Heart left ventricle (tissue), 13 donors: ENCODE measurements around the gene SLIT1.

Experiments
- CTCF ChIP-seq, 12 donors: fragments of 200-600 bp; sonication (generic) in 4 of 12; IDR thresholded peaks; one replicate each; pipeline versions ENCODE4 v1.5.0 to v1.8.0; 2018 to 2022; ENCODE audit warnings: antibody characterized with exemption in 12 of 12, mild to moderate bottlenecking in 5 of 12
- POLR2A ChIP-seq, 2 donors: fragments of 450-650 bp; IDR thresholded peaks; one replicate each; pipeline ENCODE4 v1.6.1; 2017; ENCODE audit warnings: antibody characterized with exemption in 2 of 2, mild to moderate bottlenecking in 2 of 2, moderate library complexity in 2 of 2
- donor health status: ischemic (EF 13 %, LVEDD 7.1; RV severe dilation, severe dysfunction).
- donor health status: DM: no; HTN: yes; CAD: no.
- donor health status: DM: no; HTN: no; CAD: no.
- donor health status: ischemic (EF 25% LVEDD 6.9; RV normal size, moderate dysfunction).
- donor health status: ischemic (EF 25% LVEDD 5.7; RV mildly dilated, moderate dysfunction).
- donor health status: ischemic (EF 35%, LVEDD 5.7; RV mildly dilated, moderate dysfunction).
- donor health status: nonischemic (EF 11% LVEDD 7.7; RV severe dilation, severe dysfunction).
- donor health status: DM: yes; HTN: yes; CAD: no.
- donor health status: PGD.
- donor health status: ischemic (EF 29% LVEDD 5.4; RV normal size, mild dysfunction).
- donor health status: nonischemic (EF 23%, LVEDD 6.1; RV moderate dilation, normal function).

GRCh38 chr10:97031459-97031858, 154.3 kb downstream of the SLIT1 start:
- TF ChIP-seq POLR2A (IDR thresholded peaks at IDR 0.05): no peak
- TF ChIP-seq CTCF (IDR thresholded peaks at IDR 0.05): no peak
